Stimulated activated CD4-positive, alpha-beta T cell treated with anti-CD3 and anti-CD28 coated beads, Interleukin-4, amount 100 ng/mL, for 48 hours (primary cell): ENCODE results near the gene CBX5.
"Not testable (repeated sequence)": the region's sequence is repeated elsewhere in the genome, so short reads cannot be mapped to it uniquely, and the experiment has no call there.

Source experiments
- DNase-seq, 2 donors: peaks; one replicate each; pipeline ENCODE4 v3.0.0-alpha.2; 2020; ENCODE audit warnings: low read depth in 2 of 2

The CBX5 gene

GRCh38 chr12:54197010-54197409 is 82.9 kb downstream of the CBX5 start:
- no peak for DNase-seq

- DNase-seq, result no peak
These were observed 83.5 kb downstream of the CBX5 start for GRCh38 chr12:54196396-54196795.

GRCh38 chr12:54195737-54196347 is 84.1 kb downstream of the CBX5 start:
- no peak for DNase-seq

- DNase-seq, result no peak
These were observed 84.7 kb downstream of the CBX5 start for GRCh38 chr12:54195080-54195736.

GRCh38 chr12:54194611-54195010 is 85.3 kb downstream of the CBX5 start:
- DNase-seq, result not testable (repeated sequence)

- no peak for DNase-seq
These were observed 86.5 kb downstream of the CBX5 start for GRCh38 chr12:54193434-54193833.

GRCh38 chr12:54191550-54192022 is 88.3 kb downstream of the CBX5 start:
- peak; percentile 62 to 73 for DNase-seq

GRCh38 chr12:54191126-54191525 is 88.8 kb downstream of the CBX5 start:
- DNase-seq, result no peak

GRCh38 chr12:54189198-54189539 is 90.8 kb downstream of the CBX5 start:
- DNase-seq, result no peak

- no peak for DNase-seq
These were observed 92.8 kb downstream of the CBX5 start for GRCh38 chr12:54187075-54187474.

GRCh38 chr12:54185919-54186318 is 94.0 kb downstream of the CBX5 start:
- DNase-seq, result no peak

- DNase-seq, result not testable (repeated sequence)
These were observed 94.6 kb downstream of the CBX5 start for GRCh38 chr12:54185297-54185696.

GRCh38 chr12:54184024-54184805 is 95.7 kb downstream of the CBX5 start:
- DNase-seq, result no peak

GRCh38 chr12:54182981-54183380 is 96.9 kb downstream of the CBX5 start:
- DNase-seq, result no peak

GRCh38 chr12:54182086-54182485 is 97.8 kb downstream of the CBX5 start:
- DNase-seq, result no peak
